Measurements from ENCODE around the gene AMH. TPM values are rescaled to one million over a fixed set of nuclear protein-coding genes. Genes with fewer than 3 reads are reported as not detected.

Gene AMH
- total RNA-seq, 3 donors from 2014 or later, result 2.7 to 5.1 (median 3.8) TPM

GRCh38 chr19:2210987-2211740 lies 38.0 kb upstream of the AMH start:
- H3K4me1 ChIP-seq (ENCODE audit: low read depth), result peaks cover 20% of the 10 kb centered on the region
- ATAC-seq, result no peak
- no peak for TF ChIP-seq CTCF (IDR thresholded peaks at IDR 0.05)
- H3K4me3 ChIP-seq, result no peak overlapping the region
- peaks cover 17% of the 10 kb centered on the region for H3K36me3 ChIP-seq (ENCODE audit: low read depth)
- no peak for DNase-seq
- H3K9me3 ChIP-seq, result no peaks in the 10 kb centered on the region
- intact Hi-C loops (cut with DNase I, micrococcal nuclease), result no loop called here

- no peak overlapping the region for H3K4me3 ChIP-seq
Measured at GRCh38 chr19:2212861-2213711, 36.0 kb upstream of the AMH start.

GRCh38 chr19:2213799-2214198 lies 35.3 kb upstream of the AMH start:
- Histone ChIP-seq H3K36me3 (ENCODE audit: low read depth) (peaks cover 24% of the 10 kb centered on the region), H3K4me3 (no peak overlapping the region), H3K9me3 (no peaks in the 10 kb centered on the region), H3K4me1 (ENCODE audit: low read depth) (peaks cover 20% of the 10 kb centered on the region)
- TF ChIP-seq CTCF (IDR thresholded peaks at IDR 0.05), result no peak
- peak; percentile 30 for ATAC-seq
- intact Hi-C loops (cut with DNase I, micrococcal nuclease), result no loop called here
- peak in 1 of 3 donors; percentile 21 for DNase-seq

More at GRCh38 chr19:2212861-2213711, 36.0 kb upstream of the AMH start:
- ATAC-seq (peak; percentile 95), DNase-seq (peak; percentile 86 to 89 (median 87))
- peaks cover 24% of the 10 kb centered on the region for H3K36me3 ChIP-seq (ENCODE audit: low read depth)
- intact Hi-C loops (cut with DNase I, micrococcal nuclease), result no loop called here
- TF ChIP-seq CTCF (IDR thresholded peaks at IDR 0.05), result no peak
- no peaks in the 10 kb centered on the region for H3K9me3 ChIP-seq
- H3K4me1 ChIP-seq (ENCODE audit: low read depth), result peaks cover 20% of the 10 kb centered on the region

- intact Hi-C loops (cut with DNase I, micrococcal nuclease), result no loop called here
- DNase-seq, result no peak
- no peak for TF ChIP-seq CTCF (IDR thresholded peaks at IDR 0.05)
- no peak overlapping the region for H3K4me3 ChIP-seq
- H3K9me3 ChIP-seq, result no peaks in the 10 kb centered on the region
- H3K36me3 ChIP-seq (ENCODE audit: low read depth), result peaks cover 24% of the 10 kb centered on the region
- H3K4me1 ChIP-seq (ENCODE audit: low read depth), result peaks cover 20% of the 10 kb centered on the region
- no peak for ATAC-seq
Measured at GRCh38 chr19:2214251-2214650, 34.9 kb upstream of the AMH start.

- H3K9me3 ChIP-seq, result no peaks in the 10 kb centered on the region
- TF ChIP-seq CTCF (IDR thresholded peaks at IDR 0.05), result no peak
- no peak for ATAC-seq
- DNase-seq, result no peak
- H3K36me3 ChIP-seq (ENCODE audit: low read depth), result peaks cover 25% of the 10 kb centered on the region
- intact Hi-C loops (cut with DNase I, micrococcal nuclease), result no loop called here
- H3K4me1 ChIP-seq (ENCODE audit: low read depth), result peaks cover 20% of the 10 kb centered on the region
- H3K4me3 ChIP-seq, result no peak overlapping the region
Measured at GRCh38 chr19:2215281-2215751, 33.8 kb upstream of the AMH start.
